HK-2 (cell line): ENCODE results near the gene SOWAHB.
"Not testable (repeated sequence)": the region's sequence is repeated elsewhere in the genome, so short reads cannot be mapped to it uniquely, and the experiment has no call there.

ENCODE experiments used
- DNase-seq: peaks from one replicate; pipeline ENCODE4 v3.0.0-alpha.2; 2018; ENCODE audit not compliant: unreplicated experiment

The SOWAHB gene

DNA sequence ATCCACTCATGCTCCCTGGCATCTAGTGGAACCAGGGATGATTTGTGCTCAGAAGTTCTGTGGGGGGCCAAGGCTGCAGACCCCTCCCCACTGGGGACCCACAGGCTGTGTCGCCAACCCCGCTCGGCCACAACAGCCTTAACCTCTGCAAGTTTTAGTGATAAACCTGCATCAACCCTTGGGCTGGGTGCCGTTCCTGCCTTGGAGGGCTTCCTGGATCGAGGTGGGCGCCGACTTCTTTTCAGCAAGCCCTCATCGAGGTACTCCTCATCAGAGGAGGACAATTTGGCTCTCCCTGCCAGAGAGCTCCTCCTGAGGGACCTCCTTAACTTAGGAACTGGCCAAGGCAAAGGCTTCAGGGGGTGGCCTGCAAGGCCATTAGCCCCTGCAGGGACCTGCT, 1.9 kb downstream of the SOWAHB start:
- DNase-seq, result no peak

DNA sequence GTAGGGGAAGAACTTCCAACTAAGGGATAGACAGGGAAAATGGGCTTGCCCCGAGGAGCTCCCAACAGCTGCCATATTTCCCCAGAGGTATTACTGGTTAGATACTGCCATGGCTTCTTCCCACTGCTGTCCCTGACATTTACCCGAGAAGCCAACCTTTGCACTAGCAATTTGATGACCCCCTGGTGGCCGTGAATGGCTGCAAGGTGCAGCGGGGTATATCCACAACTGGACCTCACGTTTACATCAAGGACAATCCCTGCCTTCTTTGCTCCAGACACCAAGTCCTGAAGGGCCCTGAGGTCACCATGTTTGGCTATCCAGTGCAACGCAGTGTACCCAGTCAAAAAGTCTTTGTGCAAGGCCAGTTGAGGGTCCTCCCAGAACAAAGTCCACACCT, 2.3 kb downstream of the SOWAHB start:
- no peak for DNase-seq

DNA sequence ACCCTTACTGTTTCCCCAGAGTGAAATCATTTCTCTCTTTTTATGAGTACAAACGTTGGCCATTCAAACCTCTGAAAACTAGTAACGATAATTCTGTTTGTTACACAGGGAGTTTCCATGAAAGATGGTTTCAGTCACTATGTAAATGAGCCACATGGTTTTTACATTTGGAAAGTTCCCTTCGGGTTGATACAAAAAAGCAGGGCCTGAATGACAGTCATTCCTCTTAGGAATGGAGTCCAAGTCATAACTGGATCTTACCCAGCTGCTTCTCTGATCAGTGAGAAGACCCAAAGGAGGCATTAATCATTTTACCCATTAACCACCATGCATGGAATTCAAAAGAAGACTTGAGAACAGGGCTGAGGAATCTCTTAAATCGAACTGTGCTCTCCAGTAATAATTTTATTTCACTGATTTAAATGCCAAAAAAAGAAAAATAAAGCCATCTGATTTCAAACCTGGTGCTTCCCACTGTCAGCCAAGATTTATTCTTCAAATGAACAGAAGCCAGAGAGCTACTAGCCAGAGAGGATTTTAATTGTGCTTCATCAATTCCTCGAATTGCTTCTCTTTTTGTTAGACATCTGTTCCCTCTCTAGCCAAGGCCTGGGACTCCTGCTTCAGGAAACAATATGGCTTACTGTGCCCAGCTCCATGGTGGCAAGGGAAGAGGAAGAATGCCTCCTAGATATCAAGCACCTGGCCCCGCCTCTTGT, 3.2 kb downstream of the SOWAHB start:
- no peak for DNase-seq

DNA sequence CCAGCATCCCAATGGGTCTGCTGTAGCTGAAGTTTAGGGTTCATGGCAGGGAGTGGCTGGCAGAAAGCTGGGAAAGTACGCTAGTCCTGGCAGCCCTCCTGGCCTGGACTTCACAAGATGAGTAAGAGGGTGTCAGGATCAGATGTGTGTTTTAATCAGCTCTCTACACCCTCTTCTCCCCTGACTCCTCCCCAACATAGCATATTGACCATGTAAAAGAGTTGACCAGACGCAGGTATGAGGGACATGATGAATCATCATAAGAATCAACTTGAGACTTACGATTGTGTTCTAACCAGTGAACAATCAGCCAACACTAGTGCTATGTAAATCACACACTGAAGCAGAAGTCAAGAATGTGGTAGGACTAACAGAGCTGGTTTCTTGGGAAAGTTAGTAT, 5.3 kb downstream of the SOWAHB start:
- DNase-seq, result no peak

DNA sequence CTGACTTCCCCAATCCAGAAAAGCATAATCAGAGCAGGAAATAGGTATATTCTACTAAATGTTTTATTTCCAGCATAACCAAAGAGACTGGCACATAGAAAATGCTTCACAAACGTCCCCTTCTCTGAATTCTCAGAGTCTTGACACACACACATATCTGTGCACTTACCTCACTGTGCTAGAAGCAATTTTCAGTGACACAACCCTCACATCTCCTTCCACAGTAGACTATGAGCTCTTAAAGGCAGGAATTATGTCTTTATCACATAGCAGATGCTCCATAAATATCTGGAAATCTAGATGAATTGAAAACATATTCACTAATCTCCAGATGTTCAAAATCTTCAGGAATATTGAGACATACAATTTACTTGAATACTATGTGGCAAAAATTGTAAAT, 5.9 kb downstream of the SOWAHB start:
- DNase-seq, result no peak

DNA sequence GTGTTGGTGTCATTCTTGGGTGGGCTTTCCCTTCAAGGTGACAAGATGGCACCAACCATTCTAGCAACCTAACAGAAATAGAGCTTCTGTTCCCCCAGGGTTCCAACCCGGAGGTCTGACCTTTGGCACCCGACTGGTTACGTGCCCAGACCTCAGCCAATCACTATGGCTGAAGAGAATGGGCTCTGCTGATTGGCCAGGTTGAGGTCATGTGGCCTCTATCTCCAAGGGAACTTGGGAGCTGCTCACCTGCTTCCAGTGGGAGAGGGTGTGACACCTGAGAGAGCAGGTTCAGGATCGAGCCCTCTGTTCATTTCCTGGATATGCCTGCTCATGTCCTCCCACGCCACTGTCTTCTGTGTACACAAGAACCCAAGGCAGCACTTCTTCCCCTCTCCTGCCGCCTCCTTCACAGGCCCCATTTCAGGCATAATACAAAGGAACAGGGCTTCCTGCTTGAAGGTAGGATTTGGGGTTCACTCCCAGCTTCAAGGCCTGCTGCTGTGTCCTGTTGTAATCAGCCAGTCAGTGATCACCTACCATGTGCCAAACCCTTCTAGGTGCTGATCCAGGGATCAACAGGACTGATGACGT, 11.0 kb downstream of the SOWAHB start:
- no peak for DNase-seq

DNA sequence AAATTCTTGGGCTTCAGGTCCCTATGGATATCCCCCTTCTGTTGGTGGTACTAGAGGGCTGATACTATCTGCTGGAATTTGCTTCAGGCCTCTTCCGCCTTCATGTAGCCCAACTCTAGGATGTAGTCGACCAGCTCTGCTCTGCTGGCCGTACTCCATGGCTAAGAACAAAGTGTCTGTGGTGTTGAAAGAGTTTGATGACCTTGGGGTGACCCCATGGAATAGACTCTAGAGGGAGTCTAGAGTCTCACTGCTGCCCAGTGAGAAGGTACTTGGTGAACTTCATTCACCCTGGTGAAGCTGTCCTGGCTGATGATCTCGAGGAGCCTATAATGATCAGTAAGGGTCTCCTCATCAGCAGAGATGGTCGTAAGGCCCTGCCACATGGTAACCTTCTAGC, 11.7 kb downstream of the SOWAHB start:
- DNase-seq, result no peak

DNA sequence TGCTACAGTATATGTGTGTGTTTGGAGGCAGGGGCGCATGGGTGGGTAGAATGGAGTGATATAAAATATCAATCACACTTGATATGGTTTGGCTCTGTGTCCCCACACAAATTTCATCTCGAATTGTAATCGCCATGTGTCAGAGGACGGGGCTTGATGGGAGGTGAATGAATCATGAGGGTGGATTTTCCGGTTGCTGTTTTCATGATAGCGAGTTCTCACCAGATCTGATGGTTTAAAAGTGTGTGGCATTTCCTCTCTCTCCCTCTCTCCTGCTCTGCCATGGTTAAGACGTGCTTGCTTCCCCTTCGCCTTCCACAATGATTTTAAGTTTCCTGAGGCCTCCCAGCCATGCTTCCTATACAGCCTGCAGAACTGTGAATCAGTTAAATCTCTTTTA, 14.8 kb downstream of the SOWAHB start:
- DNase-seq, result no peak

DNA sequence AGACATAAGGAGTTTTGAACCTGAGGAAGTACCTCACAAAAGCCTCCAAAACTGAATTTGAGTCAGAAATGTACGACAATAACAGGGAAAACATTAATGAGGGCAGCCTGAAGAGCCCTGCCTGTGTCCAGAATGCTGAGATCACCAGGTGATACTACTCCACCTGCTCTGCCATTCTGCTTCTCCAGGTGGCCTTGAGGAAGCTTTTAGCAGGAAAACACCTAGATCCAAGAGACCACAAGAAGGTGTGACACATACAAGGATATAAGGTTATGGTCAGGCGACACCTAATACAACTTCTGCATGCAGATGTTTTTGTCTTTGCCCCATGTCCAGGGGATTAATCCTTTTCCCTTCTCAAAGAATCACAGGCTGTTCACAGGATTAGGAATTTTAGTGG, 15.3 kb downstream of the SOWAHB start:
- DNase-seq, result no peak

DNA sequence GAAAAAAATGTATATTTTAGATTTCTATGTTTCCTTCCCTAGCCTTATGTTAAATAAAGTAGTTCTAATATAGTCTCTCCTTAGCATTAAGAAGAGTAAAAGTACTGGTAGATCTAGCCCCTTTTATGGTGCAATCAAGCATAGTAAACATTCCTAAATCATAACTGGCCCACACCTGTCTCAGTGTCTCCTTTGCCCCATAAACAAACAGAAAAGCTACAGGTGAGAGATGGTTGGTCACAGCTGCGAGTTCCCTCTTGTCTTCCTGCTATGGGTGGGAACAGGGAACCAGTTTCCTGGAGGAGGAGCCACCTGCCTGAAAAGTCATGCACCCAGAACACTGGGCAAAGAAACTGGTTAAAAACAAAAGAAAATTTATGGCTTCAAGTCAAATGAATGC, 16.6 kb downstream of the SOWAHB start:
- DNase-seq, result no peak

DNA sequence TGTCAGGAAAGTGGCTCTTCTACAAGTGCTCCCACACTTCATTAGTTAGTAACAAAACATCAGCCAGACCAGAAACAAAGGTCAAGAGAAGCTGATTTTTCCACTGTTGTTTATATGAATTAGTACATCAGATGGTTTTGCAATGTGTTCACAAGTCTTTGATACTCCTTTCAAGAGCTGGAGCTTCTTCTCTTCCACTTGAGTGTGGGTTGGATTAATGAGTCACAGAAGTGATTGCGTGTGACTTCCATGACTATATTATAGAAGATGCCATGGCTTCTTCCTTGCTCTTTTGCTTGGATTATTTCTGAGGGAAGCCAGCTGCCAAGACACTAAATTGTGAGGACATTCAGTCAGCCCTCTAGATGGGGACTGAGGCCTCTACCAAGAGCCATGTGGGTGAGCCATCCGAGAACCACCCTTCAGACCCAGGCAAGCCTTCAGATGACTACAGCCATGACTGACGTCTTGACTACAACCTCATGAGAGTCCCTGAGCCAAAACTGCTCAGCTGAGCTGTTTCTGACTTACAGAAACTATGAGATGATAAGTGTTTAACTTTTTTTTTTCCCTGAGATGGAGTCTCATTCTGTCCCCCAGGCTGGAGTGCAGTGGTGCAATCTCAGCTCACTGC, 18.1 kb downstream of the SOWAHB start:
- DNase-seq, result no peak

DNA sequence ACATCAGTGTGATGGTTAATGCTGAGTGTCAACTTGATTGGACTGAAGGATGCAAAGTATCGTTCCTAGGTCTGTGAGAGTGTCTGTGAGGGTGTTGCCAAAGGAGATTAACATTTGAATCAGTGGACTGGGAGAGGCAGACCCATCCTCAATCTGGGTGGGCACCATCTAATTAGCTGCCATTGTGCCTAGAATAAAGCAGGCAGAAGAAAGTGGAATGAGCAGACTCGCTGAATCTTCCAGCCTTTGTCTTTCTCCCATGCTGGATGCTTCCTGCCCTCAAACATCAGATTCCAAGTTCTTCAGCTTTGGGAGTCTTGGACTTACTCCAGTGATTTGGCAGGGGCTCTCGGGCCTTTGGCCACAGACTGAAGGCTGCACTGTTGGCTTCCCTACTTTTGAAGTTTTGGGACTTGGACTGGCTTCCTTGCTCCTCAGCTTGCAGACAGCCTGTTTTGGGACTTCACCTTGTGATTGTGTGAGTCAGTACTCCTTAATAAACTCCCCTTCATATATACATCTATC, 19.2 kb downstream of the SOWAHB start:
- not testable (repeated sequence) for DNase-seq

DNA sequence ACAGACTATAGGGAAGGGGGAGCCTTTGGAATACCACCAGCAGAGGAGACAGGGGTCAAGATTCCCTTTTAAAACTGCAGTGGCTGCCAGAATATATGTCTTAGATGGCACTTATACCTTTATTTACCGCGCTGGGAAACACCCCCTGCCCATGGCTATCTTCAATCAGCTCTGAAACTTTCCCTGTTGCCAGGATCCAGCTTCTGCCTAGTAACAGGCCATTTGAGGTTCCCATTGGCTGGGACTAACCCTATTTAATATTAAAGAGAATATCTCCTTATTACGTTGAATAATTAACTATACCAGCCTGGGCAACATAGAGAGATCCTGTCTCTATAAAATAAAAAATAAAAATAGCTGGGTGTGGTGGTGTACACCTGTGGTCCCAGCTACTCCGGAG, 23.8 kb downstream of the SOWAHB start:
- DNase-seq, result no peak

DNA sequence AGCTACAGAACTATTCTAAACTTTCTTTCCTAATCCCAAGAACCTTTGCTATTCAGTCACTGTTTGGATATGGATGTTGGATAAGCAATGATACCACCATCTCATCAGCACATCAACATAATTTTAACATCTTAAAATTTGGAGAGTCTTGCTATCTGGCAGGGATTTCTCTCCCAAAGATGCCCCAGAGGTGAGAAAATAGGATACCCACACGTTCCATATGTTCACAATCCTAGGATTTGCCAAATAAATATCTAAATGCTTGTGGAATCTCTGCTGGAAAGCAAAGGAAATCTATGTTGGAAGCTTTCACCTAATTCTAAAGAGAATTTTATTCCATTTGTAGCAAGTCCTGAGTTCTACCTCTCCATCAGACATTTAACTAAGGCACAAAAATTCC, 24.4 kb downstream of the SOWAHB start:
- no peak for DNase-seq

DNA sequence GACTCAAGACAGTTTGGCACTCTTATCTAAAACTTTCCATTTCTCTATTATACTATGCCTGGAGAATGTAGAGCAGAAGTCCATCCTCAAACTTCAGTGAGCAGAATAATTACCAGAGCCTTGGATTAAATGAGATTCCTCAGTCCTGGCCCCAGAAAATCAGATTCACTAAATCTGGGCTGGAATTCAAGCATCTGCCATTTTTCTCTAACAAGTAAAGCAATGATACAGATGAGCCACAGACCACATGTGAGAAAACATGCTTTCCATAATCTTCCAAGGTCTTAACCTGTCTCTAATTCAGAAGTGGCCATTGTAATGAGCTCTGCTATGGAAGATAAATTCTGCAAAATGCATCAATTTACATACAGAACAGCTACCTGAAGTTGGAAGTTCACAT, 25.4 kb downstream of the SOWAHB start:
- DNase-seq, result no peak

DNA sequence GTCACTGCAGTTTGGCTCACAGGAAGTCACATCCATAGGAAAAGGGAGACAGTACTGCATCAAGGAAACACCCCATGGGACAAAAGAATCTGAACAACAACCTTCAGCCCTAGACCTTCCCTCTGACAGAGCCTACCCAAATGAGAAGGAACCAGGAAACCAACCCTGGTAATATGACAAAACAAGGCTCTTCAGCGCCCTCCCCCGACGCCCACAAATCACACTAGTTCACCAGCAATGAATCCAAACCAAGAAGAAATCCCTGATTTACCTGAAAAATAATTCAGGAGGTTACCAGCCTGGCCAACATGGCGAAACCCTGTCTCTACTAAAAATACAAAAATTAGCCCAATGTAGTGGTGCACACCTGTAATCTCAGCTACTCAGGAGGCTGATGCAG, 29.2 kb downstream of the SOWAHB start:
- not testable (repeated sequence) for DNase-seq

DNA sequence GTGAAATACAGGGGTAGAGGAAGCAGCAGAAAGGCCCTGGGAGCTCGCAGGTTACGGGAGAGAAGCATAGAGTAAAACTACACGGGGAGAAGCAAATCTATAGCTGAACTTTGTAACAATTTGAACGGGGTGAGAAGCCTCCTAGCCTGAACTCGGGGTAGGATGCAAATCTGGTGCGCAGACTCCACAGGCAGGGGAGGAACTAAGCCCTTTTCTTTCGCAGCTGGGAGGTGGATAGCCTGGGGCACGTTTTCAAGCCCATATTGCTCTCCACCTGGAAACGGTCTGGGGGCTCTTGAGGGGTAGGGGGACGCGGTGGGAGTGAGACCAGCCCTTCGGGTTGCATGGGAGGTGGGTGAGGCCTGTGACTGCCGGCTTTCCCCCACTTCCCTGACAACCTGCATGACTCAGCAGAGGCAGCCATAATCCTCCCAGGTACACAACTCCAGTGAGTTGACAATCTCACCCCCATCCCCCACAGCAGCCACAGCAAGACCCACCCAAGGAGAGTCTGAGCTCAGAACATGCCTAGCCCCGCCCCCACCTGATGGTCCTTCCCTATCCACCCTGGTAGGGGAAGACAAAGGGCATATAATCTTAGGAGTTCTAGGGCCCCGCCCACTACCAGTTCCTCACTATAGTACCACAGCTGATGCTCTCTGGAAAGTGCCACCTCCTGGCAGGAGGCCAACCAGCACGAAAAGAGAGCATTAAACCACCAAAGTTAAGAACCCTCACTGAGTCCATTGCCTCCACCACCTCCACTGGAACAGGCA, 29.9 kb downstream of the SOWAHB start:
- DNase-seq, result no peak

DNA sequence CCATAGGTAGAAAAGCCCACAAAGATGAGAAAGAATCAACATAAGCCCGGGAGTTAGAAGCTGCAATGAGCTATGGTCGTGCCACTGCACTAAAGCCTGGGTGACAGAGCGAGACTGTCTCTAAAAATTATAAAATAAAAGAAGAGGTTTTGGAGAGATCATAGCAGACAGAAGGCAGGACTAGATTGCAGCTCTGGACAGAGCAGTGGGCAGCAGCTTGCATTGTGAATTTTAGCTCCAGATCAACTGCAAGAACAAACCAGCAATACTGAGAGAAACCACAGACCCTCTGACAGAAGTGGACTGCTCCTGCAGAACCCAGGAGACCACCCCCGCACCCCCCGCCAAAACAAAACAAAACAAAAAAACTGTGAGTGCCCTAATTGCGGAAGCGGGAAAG, 30.6 kb downstream of the SOWAHB start:
- no peak for DNase-seq

DNA sequence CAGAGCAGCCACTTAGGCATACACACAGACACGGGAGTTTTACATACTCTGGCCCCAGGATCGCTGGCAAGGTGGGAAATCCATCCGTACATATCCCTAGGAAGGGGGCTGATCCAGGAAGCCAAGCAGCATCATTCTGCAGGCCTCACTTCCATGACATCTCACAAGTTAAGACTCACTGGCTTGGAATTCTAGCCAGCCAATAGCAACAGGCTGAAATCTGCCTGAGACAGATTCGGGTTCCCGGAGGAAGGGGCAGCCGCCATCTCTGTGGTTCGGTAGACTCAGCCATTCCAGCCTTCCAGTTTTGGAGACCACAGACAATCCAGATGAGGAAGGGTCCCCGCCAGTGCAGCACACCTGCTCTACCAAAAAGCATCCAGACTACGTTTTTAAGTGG, 31.3 kb downstream of the SOWAHB start:
- no peak for DNase-seq

DNA sequence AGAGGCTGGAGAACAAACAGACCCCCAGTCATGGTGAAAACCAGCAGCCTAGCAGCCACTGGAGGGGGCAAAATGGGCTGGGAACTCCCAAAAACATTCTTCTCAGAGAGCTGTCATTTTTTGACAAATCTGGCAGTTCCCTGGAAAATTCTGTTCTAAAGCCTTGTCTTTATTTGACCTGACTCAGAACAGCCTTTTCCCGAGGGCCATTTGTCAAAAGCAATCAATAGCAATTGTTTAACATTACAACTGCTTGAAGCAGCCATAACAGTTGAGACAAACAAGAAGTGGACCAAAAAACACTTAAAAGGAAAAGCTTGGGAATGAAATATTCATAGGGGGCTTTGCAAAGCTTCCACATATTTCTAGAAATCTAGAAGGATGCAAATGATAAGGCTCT, 39.6 kb downstream of the SOWAHB start:
- no peak for DNase-seq

DNA sequence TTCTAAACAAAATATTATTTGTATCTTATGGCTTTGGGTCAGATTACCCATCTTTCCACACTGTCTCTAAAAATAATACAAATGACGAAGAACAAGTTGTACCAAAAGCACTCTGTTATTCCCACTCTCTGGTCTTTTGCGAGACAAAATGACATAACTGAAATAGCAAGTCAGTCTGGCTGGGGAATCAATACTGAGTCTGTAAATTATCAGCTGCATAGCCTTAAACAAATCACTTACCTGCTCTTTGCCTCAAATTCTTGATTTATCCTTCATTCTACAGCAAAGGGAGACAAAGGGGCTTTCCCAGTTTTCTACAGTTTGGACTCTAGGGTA, 40.9 kb downstream of the SOWAHB start:
- DNase-seq, result no peak

DNA sequence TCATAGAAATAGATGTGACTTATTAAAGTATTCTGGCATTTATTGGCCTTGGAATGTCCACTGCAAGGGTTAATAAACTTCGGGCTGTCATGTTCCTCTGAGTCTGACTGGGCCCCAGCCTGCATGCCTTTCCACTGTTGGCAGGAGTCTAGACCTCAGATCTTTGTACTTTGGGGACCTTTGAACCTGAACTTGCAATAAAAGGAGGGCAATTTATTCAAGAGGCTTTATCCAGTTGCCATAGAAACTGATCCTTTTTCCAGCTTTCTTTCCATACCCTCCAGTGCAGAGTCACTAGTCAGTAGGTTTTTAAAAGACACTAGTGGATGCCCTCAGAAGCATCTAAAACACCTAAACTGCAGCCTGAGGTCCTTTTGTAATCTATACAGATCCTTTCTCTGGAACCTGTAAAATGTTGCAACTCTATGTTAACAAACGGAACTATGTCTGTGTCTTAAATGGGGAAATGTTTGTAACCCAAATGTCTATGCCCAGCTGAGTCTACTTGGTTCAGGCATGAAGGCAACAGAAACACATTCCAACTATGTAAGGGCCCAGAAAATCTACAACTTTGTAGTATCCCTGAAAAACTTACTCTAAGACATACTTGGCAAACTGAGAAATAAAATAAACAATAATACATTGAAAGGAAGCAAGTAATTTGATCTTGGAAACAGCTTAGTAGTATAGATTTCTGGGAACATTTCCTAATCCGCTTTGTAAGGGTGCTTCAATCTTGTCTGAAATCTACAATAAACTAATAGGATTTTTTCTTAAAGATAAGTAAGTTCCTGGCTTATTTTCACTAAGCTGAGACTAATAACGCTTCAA, 41.5 kb downstream of the SOWAHB start:
- DNase-seq, result no peak
